ENCODE data around the gene F10.

GRCh38 chr13:113157929-113158747 is 35.5 kb downstream of the F10 start, which contains the start of gene PROZ:
- TF ChIP-seq CTCF (IDR thresholded peaks at IDR 0.05), result no peak
- TF ChIP-seq POLR2A (IDR thresholded peaks at IDR 0.05), result no peak

All from prostate gland (tissue), 2 donors.